CD14-positive monocyte (primary cell): Measurements from ENCODE around the gene NYAP1. TPM values are rescaled to one million over a fixed set of nuclear protein-coding genes. Genes with fewer than 3 reads are reported as not detected.
"Not testable (repeated sequence)": the region's sequence is repeated elsewhere in the genome, so short reads cannot be mapped to it uniquely, and the experiment has no call there.

Experiments used
- DNase-seq, 3 donors: peaks; one replicate each; pipeline ENCODE4 v3.0.0-alpha.2; 2011 to 2022
- H2AFZ ChIP-seq: 2 replicates; pipeline ENCODE4 v1.6.0; 2012; ENCODE audit warnings: mild to moderate bottlenecking, low read depth, low read length, inconsistent platforms; ENCODE audit not compliant: insufficient read depth, poor library complexity, severe bottlenecking
- H3K27ac ChIP-seq, 2 donors: 1 replicate in 1 of 2; 2 replicates in 1 of 2; pipeline ENCODE4 v1.5.1; 2012 to 2013; ENCODE audit warnings: low read length in 2 of 2, control low read depth in 1 of 2, inconsistent platforms in 1 of 2, low read depth in 1 of 2, mild to moderate bottlenecking in 1 of 2
- H3K27me3 ChIP-seq, 2 donors: one replicate each; pipeline versions ENCODE4 v1.6.0 to v1.6.1; 2011 to 2013; ENCODE audit warnings: low read length in 2 of 2; ENCODE audit not compliant: control insufficient read depth in 2 of 2, insufficient read depth in 2 of 2
- H3K36me3 ChIP-seq, 2 donors: replicated peaks in 1 of 2; 1 replicate in 1 of 2; 2 replicates in 1 of 2; pipeline versions ENCODE4 v1.5.1 to v1.6.1; 2012 to 2013; ENCODE audit warnings: low read length in 2 of 2, control low read depth in 1 of 2, inconsistent platforms in 1 of 2, mild to moderate bottlenecking in 1 of 2; ENCODE audit not compliant: insufficient read depth in 2 of 2, control insufficient read depth in 1 of 2
- H3K4me1 ChIP-seq, 2 donors: 1 replicate in 1 of 2; 2 replicates in 1 of 2; pipeline versions ENCODE4 v1.5.1 to v1.6.1; 2012 to 2013; ENCODE audit warnings: low read length in 2 of 2, control low read depth in 1 of 2, inconsistent platforms in 1 of 2, mild to moderate bottlenecking in 1 of 2, moderate library complexity in 1 of 2; ENCODE audit not compliant: insufficient read depth in 2 of 2, control insufficient read depth in 1 of 2
- H3K4me2 ChIP-seq: replicated peaks from 2 replicates; pipeline ENCODE3; 2012; ENCODE audit warnings: low read length, moderate library complexity, mild to moderate bottlenecking; ENCODE audit not compliant: poor library complexity, severe bottlenecking; ENCODE audit errors: extremely low read depth
- H3K4me3 ChIP-seq, 3 experiments: fragments of 200-600 bp in 1 of 3; sonication (generic) in 1 of 3; replicated peaks in 1 of 3; 1 replicate in 2 of 3; 2 replicates in 1 of 3; pipeline ENCODE4 v1.5.1; 2011 to 2013; ENCODE audit warnings: low read length in 3 of 3, mild to moderate bottlenecking in 3 of 3, control low read depth in 2 of 3, low read depth in 2 of 3, inconsistent platforms in 1 of 3, moderate library complexity in 1 of 3
- H3K79me2 ChIP-seq: 2 replicates; pipeline ENCODE4 v1.6.0; 2012; ENCODE audit warnings: mild to moderate bottlenecking, control low read depth, inconsistent platforms, low read length, moderate library complexity; ENCODE audit not compliant: insufficient read depth
- H3K9ac ChIP-seq: 2 replicates; pipeline ENCODE4 v1.6.0; 2017; ENCODE audit warnings: low read length, mild to moderate bottlenecking; ENCODE audit not compliant: insufficient read depth, poor library complexity, severe bottlenecking
- H3K9me3 ChIP-seq, 2 donors: replicated peaks in 1 of 2; 1 replicate in 1 of 2; 2 replicates in 1 of 2; pipeline versions ENCODE4 v1.5.1 to v1.6.1; 2012 to 2013; ENCODE audit warnings: low read length in 2 of 2, control low read depth in 1 of 2; ENCODE audit not compliant: control insufficient read depth in 1 of 2, insufficient read depth in 1 of 2
- H4K20me1 ChIP-seq: 2 replicates; pipeline ENCODE4 v1.6.0; 2012; ENCODE audit warnings: mild to moderate bottlenecking, low read length, control low read depth, moderate library complexity; ENCODE audit not compliant: insufficient read depth
- H3K27ac Mint-ChIP-seq, 7 donors: one replicate each; pipeline ENCODE4 v1.8.0; 2020; ENCODE audit warnings: mild to moderate bottlenecking in 7 of 7, mixed read lengths in 7 of 7, moderate library complexity in 6 of 7, inconsistent platforms in 2 of 7
- H3K27me3 Mint-ChIP-seq, 3 donors: one replicate each; pipeline ENCODE4 v1.8.0; 2021 to 2022; ENCODE audit warnings: low read depth in 3 of 3, mild to moderate bottlenecking in 3 of 3, mixed read lengths in 3 of 3, moderate library complexity in 3 of 3, inconsistent platforms in 1 of 3
- H3K36me3 Mint-ChIP-seq, 2 donors: one replicate each; pipeline ENCODE4 v1.8.0; 2020; ENCODE audit warnings: mixed read lengths in 2 of 2, inconsistent platforms in 1 of 2, mild to moderate bottlenecking in 1 of 2
- H3K4me1 Mint-ChIP-seq: one replicate; pipeline ENCODE4 v1.8.0; 2020; ENCODE audit warnings: mild to moderate bottlenecking, mixed read lengths
- H3K4me3 Mint-ChIP-seq, 2 donors: one replicate each; pipeline ENCODE4 v1.8.0; 2020; ENCODE audit warnings: mild to moderate bottlenecking in 2 of 2, mixed read lengths in 2 of 2, moderate library complexity in 1 of 2
- H3K9me3 Mint-ChIP-seq, 7 donors: one replicate each; pipeline ENCODE4 v1.8.0; 2020 to 2022; ENCODE audit warnings: mixed read lengths in 7 of 7, mild to moderate bottlenecking in 6 of 7, moderate library complexity in 6 of 7, inconsistent platforms in 2 of 7
- CTCF ChIP-seq: fragments of 200-600 bp; IDR thresholded peaks from one replicate; pipeline ENCODE4 v1.8.0; 2022; ENCODE audit warnings: antibody characterized with exemption, mild to moderate bottlenecking
- WGBS: methylation state at CpG from one replicate; pipeline ENCODE4 v1.1.5; 2013; ENCODE audit warnings: missing lambda C conversion rate; ENCODE audit not compliant: insufficient coverage; 5-methylcytosine and 5-hydroxymethylcytosine counted together
- intact Hi-C, 2 donors: fragments of 100-400 bp; cut with micrococcal nuclease; formaldehyde crosslinking; loops; one replicate each; pipeline versions ENCODE4 v1.15.0 to v1.15.1; 2023
- polyA plus RNA-seq, 3 donors: library from polyadenylated mRNA; depleted of rRNA in 1 of 3; unstranded in 2 of 3; stranded (reverse) in 1 of 3; fragments of 300-500 nt in 2 of 3; fragments of >200 nt in 1 of 3; fragmentation: Illumina TruSeq in 2 of 3; gene quantifications; 1 replicate in 2 of 3; 2 replicates in 1 of 3; pipeline ENCODE4 v1.2.3, GENCODE V29; 2012 to 2021

The NYAP1 gene
- polyA plus RNA-seq, 3 donors, result not detected

- DNase-seq, result no peak
- Mint-ChIP-seq H3K9me3 (no peaks in the 10 kb centered on the region), H3K4me1 (peaks cover 16% of the 10 kb centered on the region), H3K4me3 (no peak overlapping the region), H3K36me3 (peaks cover 24 to 28% of the 10 kb centered on the region in 2 donors), H3K27me3 (peaks cover 0 to 1% (median 0%) of the 10 kb centered on the region in 3 donors), H3K27ac (peak overlapping the region in 6 of 7 donors; percentile 19 to 98 (median 94))
- peaks cover 6% of the 10 kb centered on the region for H4K20me1 ChIP-seq
- H3K79me2 ChIP-seq, result peaks cover 40% of the 10 kb centered on the region
- H3K36me3 ChIP-seq, result peaks cover 14 to 25% of the 10 kb centered on the region in 2 donors
- H3K4me3 ChIP-seq, result peak overlapping the region in 2 of 3 experiments; percentile 72 to 90
- peak overlapping the region; percentile 88 for H2AFZ ChIP-seq
- no peaks in the 10 kb centered on the region for H3K27me3 ChIP-seq
- peak overlapping the region; percentile 84 for H3K9ac ChIP-seq
- H3K4me1 ChIP-seq, result peaks cover 17 to 27% of the 10 kb centered on the region in 2 donors
- intact Hi-C loops, result loop anchor here in 1 of 2 donors (10.0 kb wide), 1 partner anchor 237 kb away; the partner anchor contains the start of gene GNB2
- TF ChIP-seq CTCF, result no peak
- WGBS, result 99% methylated on average over 17 of the region's 28 CpGs
- peak overlapping the region; percentile 89 for H3K4me2 ChIP-seq
- no peaks in the 10 kb centered on the region for H3K9me3 ChIP-seq
- H3K27ac ChIP-seq, result peak overlapping the region in 1 of 2 donors; percentile 89
Observed at GRCh38 chr7:100437150-100438100, 46.3 kb upstream of the NYAP1 start.

GRCh38 chr7:100438172-100438571 lies 45.6 kb upstream of the NYAP1 start:
- no peak overlapping the region for H3K27ac ChIP-seq
- H3K36me3 ChIP-seq, result peaks cover 9 to 18% of the 10 kb centered on the region in 2 donors
- TF ChIP-seq CTCF, result no peak
- WGBS, result no CpG with 5 or more reads among the region's 2 CpGs
- no peaks in the 10 kb centered on the region for H3K9me3 ChIP-seq
- H3K9me3 Mint-ChIP-seq, result no peaks in the 10 kb centered on the region
- H3K79me2 ChIP-seq, result peaks cover 32% of the 10 kb centered on the region
- no peak overlapping the region for H2AFZ ChIP-seq
- no peak overlapping the region for H3K4me3 Mint-ChIP-seq
- intact Hi-C loops, result loop anchor here in 1 of 2 donors (10.0 kb wide), 1 partner anchor 237 kb away; the partner anchor contains the start of gene GNB2
- no peak overlapping the region for H3K27ac Mint-ChIP-seq
- H3K4me3 ChIP-seq, result no peak overlapping the region
- DNase-seq, result no peak
- H3K4me2 ChIP-seq, result no peak overlapping the region
- H3K27me3 Mint-ChIP-seq, result peaks cover 0 to 1% (median 0%) of the 10 kb centered on the region in 3 donors
- H4K20me1 ChIP-seq, result peaks cover 6% of the 10 kb centered on the region
- no peaks in the 10 kb centered on the region for H3K27me3 ChIP-seq
- no peak overlapping the region for H3K9ac ChIP-seq
- H3K4me1 Mint-ChIP-seq, result peaks cover 15% of the 10 kb centered on the region
- peaks cover 17 to 21% of the 10 kb centered on the region in 2 donors for H3K36me3 Mint-ChIP-seq
- peaks cover 17 to 27% of the 10 kb centered on the region in 2 donors for H3K4me1 ChIP-seq

GRCh38 chr7:100438731-100439130 lies 45.0 kb upstream of the NYAP1 start:
- intact Hi-C loops, result loop anchor here in 1 of 2 donors (10.0 kb wide), 1 partner anchor 236 kb away; the partner anchor contains the start of gene GNB2
- not testable (repeated sequence) for H3K27me3 Mint-ChIP-seq, H3K27me3 ChIP-seq, H2AFZ ChIP-seq, H3K9me3 Mint-ChIP-seq, H3K9ac ChIP-seq, H3K4me3 ChIP-seq, DNase-seq, H3K4me2 ChIP-seq, H3K27ac ChIP-seq, H3K4me3 Mint-ChIP-seq, H3K9me3 ChIP-seq, H4K20me1 ChIP-seq
- peaks cover 3 to 12% of the 10 kb centered on the region in 2 donors for H3K36me3 ChIP-seq
- H3K79me2 ChIP-seq, result peaks cover 27% of the 10 kb centered on the region
- Mint-ChIP-seq H3K4me1 (peaks cover 20% of the 10 kb centered on the region), H3K27ac (peak overlapping the region in 1 of 7 donors; percentile 40), H3K36me3 (peaks cover 11 to 15% of the 10 kb centered on the region in 2 donors)
- WGBS, result 95% methylated on average over 4 of the region's 8 CpGs
- peaks cover 17 to 28% of the 10 kb centered on the region in 2 donors for H3K4me1 ChIP-seq
